BE2C (cell line): ENCODE results near the gene HS3ST4.

ENCODE experiments used
- DNase-seq: peaks from one replicate; pipeline ENCODE4 v3.0.0-alpha.2; 2020
- H3K27me3 ChIP-seq: fragments of 250-450 bp; sonication (Bioruptor Pico); 2 replicates; pipeline ENCODE4 v1.5.1; 2020; ENCODE audit warnings: mild to moderate bottlenecking
- H3K36me3 ChIP-seq: fragments of 250-450 bp; sonication (Bioruptor Pico); 2 replicates; pipeline ENCODE4 v1.5.1; 2020; ENCODE audit warnings: mild to moderate bottlenecking
- H3K4me1 ChIP-seq: fragments of 250-450 bp; sonication (Bioruptor Pico); 2 replicates; pipeline ENCODE4 v1.5.1; 2020
- H3K4me3 ChIP-seq: 2 replicates; pipeline ENCODE4 v1.5.1; 2011; ENCODE audit warnings: low read depth, low read length
- H3K9me3 ChIP-seq: fragments of 250-450 bp; sonication (Bioruptor Pico); 2 replicates; pipeline ENCODE4 v1.5.1; 2020
- CTCF ChIP-seq: IDR thresholded peaks from 2 replicates; pipeline ENCODE4 v1.5.1; 2012; ENCODE audit warnings: mild to moderate bottlenecking, low read depth, low read length

Gene HS3ST4

GRCh38 chr16:25817876-25818275 is 126.1 kb downstream of the HS3ST4 start:
- Histone ChIP-seq H3K27me3 (no peaks in the 10 kb centered on the region), H3K4me3 (no peak overlapping the region), H3K36me3 (no peaks in the 10 kb centered on the region), H3K4me1 (no peaks in the 10 kb centered on the region), H3K9me3 (no peaks in the 10 kb centered on the region)
- no peak for TF ChIP-seq CTCF
- no peak for DNase-seq

GRCh38 chr16:25823891-25824290 is 132.1 kb downstream of the HS3ST4 start:
- no peaks in the 10 kb centered on the region for H3K9me3 ChIP-seq
- DNase-seq = no peak
- no peaks in the 10 kb centered on the region for H3K4me1 ChIP-seq
- no peaks in the 10 kb centered on the region for H3K27me3 ChIP-seq
- TF ChIP-seq CTCF = no peak
- H3K36me3 ChIP-seq = no peaks in the 10 kb centered on the region
- H3K4me3 ChIP-seq = no peak overlapping the region

- Histone ChIP-seq H3K4me1 (no peaks in the 10 kb centered on the region), H3K27me3 (no peaks in the 10 kb centered on the region), H3K4me3 (no peak overlapping the region), H3K36me3 (no peaks in the 10 kb centered on the region), H3K9me3 (no peaks in the 10 kb centered on the region)
- no peak for TF ChIP-seq CTCF
- no peak for DNase-seq
These were observed 135.9 kb downstream of the HS3ST4 start for GRCh38 chr16:25827709-25828108.

- Histone ChIP-seq H3K9me3 (no peaks in the 10 kb centered on the region), H3K4me3 (no peak overlapping the region), H3K4me1 (no peaks in the 10 kb centered on the region), H3K27me3 (no peaks in the 10 kb centered on the region), H3K36me3 (no peaks in the 10 kb centered on the region)
- no peak for TF ChIP-seq CTCF
- DNase-seq = no peak
These were observed 136.8 kb downstream of the HS3ST4 start for GRCh38 chr16:25828510-25828909.

GRCh38 chr16:25832291-25832690 is 140.5 kb downstream of the HS3ST4 start:
- DNase-seq = no peak

GRCh38 chr16:25834101-25834500 is 142.3 kb downstream of the HS3ST4 start:
- Histone ChIP-seq H3K9me3 (no peaks in the 10 kb centered on the region), H3K4me1 (no peaks in the 10 kb centered on the region), H3K36me3 (no peaks in the 10 kb centered on the region), H3K27me3 (no peaks in the 10 kb centered on the region), H3K4me3 (no peak overlapping the region)
- no peak for DNase-seq
- no peak for TF ChIP-seq CTCF

More at GRCh38 chr16:25832291-25832690, 140.5 kb downstream of the HS3ST4 start:
- no peak for TF ChIP-seq CTCF
- H3K27me3 ChIP-seq = no peaks in the 10 kb centered on the region
- H3K4me1 ChIP-seq = no peaks in the 10 kb centered on the region
- no peak overlapping the region for H3K4me3 ChIP-seq
- no peaks in the 10 kb centered on the region for H3K36me3 ChIP-seq
- H3K9me3 ChIP-seq = no peaks in the 10 kb centered on the region
